Lung (tissue), 12 donors: ENCODE data around the gene RFPL1. TPM values are rescaled to one million over a fixed set of nuclear protein-coding genes. Genes with fewer than 3 reads are reported as not detected.

Experiments used
- ATAC-seq: fragments of 200-7000 bp; cut with Tn5 transposase; one replicate; pipeline ENCODE4 v1.9.1; 2020; ENCODE audit warnings: moderate number of reproducible peaks; ENCODE audit not compliant: insufficient read depth, low FRiP score
- DNase-seq, 3 donors: peaks; one replicate each; pipeline ENCODE4 v3.0.0-alpha.2; 2013 to 2017
- H3K27ac ChIP-seq, 2 donors: one replicate each; pipeline ENCODE4 v1.5.1; 2013; ENCODE audit warnings: mild to moderate bottlenecking in 2 of 2, moderate library complexity in 2 of 2, control low read depth in 1 of 2, inconsistent platforms in 1 of 2, low read depth in 1 of 2, low read length in 1 of 2
- H3K27me3 ChIP-seq, 3 donors: one replicate each; pipeline ENCODE4 v1.5.1; 2013; ENCODE audit warnings: low read length in 2 of 3; ENCODE audit not compliant: control insufficient read depth in 3 of 3, insufficient read depth in 3 of 3
- H3K36me3 ChIP-seq, 4 donors: one replicate each; pipeline ENCODE4 v1.5.1; 2013; ENCODE audit warnings: low read length in 4 of 4, mild to moderate bottlenecking in 1 of 4, moderate library complexity in 1 of 4; ENCODE audit not compliant: control insufficient read depth in 4 of 4, insufficient read depth in 4 of 4
- H3K4me1 ChIP-seq, 5 donors: one replicate each; pipeline ENCODE4 v1.5.1; 2013; ENCODE audit warnings: low read length in 5 of 5, mild to moderate bottlenecking in 2 of 5, moderate library complexity in 1 of 5; ENCODE audit not compliant: control insufficient read depth in 5 of 5, insufficient read depth in 5 of 5
- H3K4me3 ChIP-seq: one replicate; pipeline ENCODE4 v1.5.1; 2013; ENCODE audit warnings: mild to moderate bottlenecking, control low read depth, moderate library complexity
- H3K9ac ChIP-seq, 2 donors: one replicate each; pipeline ENCODE4 v1.5.1; 2013; ENCODE audit warnings: low read length in 2 of 2, control low read depth in 1 of 2; ENCODE audit not compliant: insufficient read depth in 1 of 2
- H3K9me3 ChIP-seq, 4 donors: one replicate each; pipeline ENCODE4 v1.5.1; 2013; ENCODE audit warnings: low read length in 3 of 4, mild to moderate bottlenecking in 1 of 4, moderate library complexity in 1 of 4; ENCODE audit not compliant: control insufficient read depth in 4 of 4, insufficient read depth in 3 of 4
- CTCF ChIP-seq: IDR thresholded peaks from 2 replicates; pipeline ENCODE4 v1.5.1; 2012; ENCODE audit warnings: mild to moderate bottlenecking; ENCODE audit errors: control extremely low read depth, extremely low read depth
- WGBS, 2 donors: extraction: QIAGEN DNeasy Blood & Tissue Kit; methylation state at CpG; one replicate each; pipeline ENCODE4 v1.1.7; 2013; 5-methylcytosine and 5-hydroxymethylcytosine counted together
- polyA plus RNA-seq, 2 donors: library from polyadenylated mRNA; stranded (reverse); fragments of 200-250 nt; gene quantifications; one replicate each; pipeline ENCODE4 v1.2.1, GENCODE V29; 2013
- total RNA-seq, 2 donors: library from RNA; depleted of rRNA in 1 of 2; stranded (reverse); fragments of >200 nt in 1 of 2; gene quantifications; one replicate each; pipeline ENCODE4 v1.2.1, GENCODE V29; 2014 to 2021
- donor health status: control.
- donor health status: control.
- donor health status: Bipolar disorder and iron deficiency.
- donor health status: healthy.
- donor health status: DM: yes; HTN: yes; CAD: no.

Gene RFPL1
- total and polyA plus RNA-seq, 4 donors = not detected

- no peak overlapping the region for H3K27ac ChIP-seq
- H3K9me3 ChIP-seq = no peaks in the 10 kb centered on the region
- WGBS, 2 donors = 58 to 75% methylated on average over 14 of the region's 14 CpGs
- no peaks in the 10 kb centered on the region for H3K27me3 ChIP-seq
- H3K4me1 ChIP-seq = no peaks in the 10 kb centered on the region
- H3K4me3 ChIP-seq = no peak overlapping the region
- H3K36me3 ChIP-seq = no peaks in the 10 kb centered on the region
- no peak overlapping the region for H3K9ac ChIP-seq
- DNase-seq = no peak
- TF ChIP-seq CTCF = no peak
- no peak for ATAC-seq
These were observed 5.7 kb downstream of the RFPL1 start for GRCh38 chr22:29443861-29444792.

GRCh38 chr22:29445508-29445907 lies 7.1 kb downstream of the RFPL1 start:
- DNase-seq = no peak
- Histone ChIP-seq H3K4me1 (no peaks in the 10 kb centered on the region), H3K27me3 (no peaks in the 10 kb centered on the region), H3K9me3 (no peaks in the 10 kb centered on the region), H3K9ac (no peak overlapping the region), H3K27ac (no peak overlapping the region), H3K36me3 (no peaks in the 10 kb centered on the region), H3K4me3 (no peak overlapping the region)
- TF ChIP-seq CTCF = no peak
- ATAC-seq = no peak
- WGBS, 2 donors = 77 to 84% methylated on average over 4 of the region's 4 CpGs

- no peak for ATAC-seq
- WGBS, 2 donors = 87 to 89% methylated on average over 5 of the region's 5 CpGs
- Histone ChIP-seq H3K4me1 (no peaks in the 10 kb centered on the region), H3K36me3 (no peaks in the 10 kb centered on the region), H3K4me3 (no peak overlapping the region), H3K27ac (no peak overlapping the region), H3K27me3 (no peaks in the 10 kb centered on the region), H3K9me3 (no peaks in the 10 kb centered on the region), H3K9ac (no peak overlapping the region)
- TF ChIP-seq CTCF = no peak
- DNase-seq = no peak
These were observed 9.5 kb downstream of the RFPL1 start for GRCh38 chr22:29447906-29448305.
